Adrenal gland (tissue), 12 donors: Measurements from ENCODE around the gene VWCE. TPM values are rescaled to one million over a fixed set of nuclear protein-coding genes. Genes with fewer than 3 reads are reported as not detected.

Experiments
- DNase-seq, 7 donors: peaks; one replicate each; pipeline ENCODE4 v3.0.0-alpha.2; 2019 to 2020
- H3K27ac ChIP-seq, 5 donors: fragments of 200-600 bp; sonication (generic) in 4 of 5; 1 replicate in 3 of 5; 2 replicates in 2 of 5; pipeline versions ENCODE4 v1.5.1 to v1.8.0; 2016 to 2020; ENCODE audit warnings: mild to moderate bottlenecking in 1 of 5
- H3K27me3 ChIP-seq: fragments of 200-600 bp; 2 replicates; pipeline ENCODE4 v1.8.0; 2021
- H3K36me3 ChIP-seq, 2 donors: fragments of 200-600 bp; replicated peaks in 1 of 2; 1 replicate in 1 of 2; 2 replicates in 1 of 2; pipeline versions ENCODE4 v1.5.1 to v1.8.0; 2018 to 2022
- H3K4me1 ChIP-seq, 2 donors: fragments of 200-600 bp; replicated peaks in 1 of 2; 1 replicate in 1 of 2; 2 replicates in 1 of 2; pipeline versions ENCODE4 v1.5.1 to v1.8.0; 2018 to 2021
- H3K4me3 ChIP-seq, 4 donors: fragments of 200-600 bp; sonication (generic) in 3 of 4; one replicate each; pipeline ENCODE4 v1.5.1; 2016 to 2018
- H3K9me3 ChIP-seq, 3 donors: fragments of 200-600 bp; sonication (generic) in 1 of 3; replicated peaks in 1 of 3; 1 replicate in 2 of 3; 2 replicates in 1 of 3; pipeline versions ENCODE4 v1.5.1 to v1.8.0; 2016 to 2021
- POLR2A ChIP-seq, 2 donors: fragments of 450-650 bp; IDR thresholded peaks; one replicate each; pipeline ENCODE4 v1.6.1; 2017; ENCODE audit warnings: antibody characterized with exemption in 2 of 2, mild to moderate bottlenecking in 2 of 2, moderate library complexity in 1 of 2
- WGBS, 4 donors: extraction: QIAGEN DNeasy Blood & Tissue Kit in 2 of 4; methylation state at CpG; one replicate each; pipeline versions ENCODE4 v1.1.5 to v1.1.7; 2013 to 2017; 5-methylcytosine and 5-hydroxymethylcytosine counted together
- intact Hi-C, 2 donors: fragments of 100-400 bp; cut with DNase I; formaldehyde crosslinking; loops; one replicate each; pipeline versions ENCODE4 v1.14.1 to v1.15.0; 2022 to 2023
- polyA plus RNA-seq, 3 donors: library from polyadenylated mRNA; stranded (reverse); fragments of 200-250 nt in 2 of 3; fragments of 350-450 nt in 1 of 3; fragmentation: Illumina TruSeq in 1 of 3; extraction: RNeasy Lipid Tissue Mini Kit (QIAGEN cat#74804) in 1 of 3; gene quantifications; one replicate each; pipeline ENCODE4 v1.2.3, GENCODE V29; 2013 to 2014
- total RNA-seq, 9 donors: library from RNA; depleted of rRNA in 4 of 9; stranded (reverse); fragments of >200 nt in 4 of 9; fragments of 120-200 nt in 1 of 9; fragmentation: NEBNext Ultra II Directional in 1 of 9; extraction: Animal tissue kit (Norgen Biotek cat#: 25700) in 1 of 9; gene quantifications; one replicate each; pipeline versions ENCODE4 v1.1.0 to v1.2.4, GENCODE V29; 2013 to 2023
- TF ChIP-seq, protein P1 (sequence below), 6 experiments: fragments of 450-650 bp in 4 of 6; fragments of 200-600 bp in 2 of 6; sonication (generic) in 1 of 6; IDR thresholded peaks; 1 replicate in 5 of 6; 2 replicates in 1 of 6; pipeline versions ENCODE4 v1.5.1 to v1.8.0; 2016 to 2021; ENCODE audit warnings: antibody characterized with exemption in 6 of 6, mild to moderate bottlenecking in 2 of 6, moderate library complexity in 1 of 6
- donor health status: healthy with polysubstance abuse.
- donor health status: Bipolar disorder and iron deficiency.
- donor health status: DM: yes; HTN: yes; CAD: no.
- donor health status: DM: no; HTN: no; CAD: no.
- donor health status: DM: no; HTN: no; CAD: no.
- donor health status: DM: yes; HTN: yes; CAD: no.

Gene VWCE
- total and polyA plus RNA-seq, 12 donors, result 0.55 to 5.8 (median 2.5) TPM

DNA sequence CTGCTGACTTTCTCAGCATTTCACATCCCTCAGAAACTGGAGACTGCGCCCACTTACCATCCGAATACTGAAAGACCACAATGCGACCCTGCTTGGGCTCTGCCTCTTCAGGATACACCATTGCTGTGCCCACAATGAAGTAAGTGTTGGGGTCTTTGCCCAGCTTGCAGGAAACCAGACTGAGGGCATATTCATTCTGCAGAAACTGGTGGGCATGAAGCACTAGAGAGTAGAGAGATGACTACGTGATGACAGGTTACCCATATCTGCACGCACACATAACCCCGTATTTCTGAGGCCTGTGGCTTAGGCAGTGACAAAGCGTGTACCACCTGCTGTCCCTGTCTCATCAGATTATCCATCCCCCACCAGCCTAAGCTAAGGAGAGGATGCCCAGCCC is 14.6 kb upstream of the VWCE start:
- Histone ChIP-seq H3K27me3 (no peaks in the 10 kb centered on the region), H3K36me3 (peaks cover 0 to 100% of the 10 kb centered on the region in 2 donors), H3K27ac (no peak overlapping the region), H3K4me1 (no peaks in the 10 kb centered on the region), H3K9me3 (no peaks in the 10 kb centered on the region), H3K4me3 (no peak overlapping the region)
- TF ChIP-seq, protein P1, sequence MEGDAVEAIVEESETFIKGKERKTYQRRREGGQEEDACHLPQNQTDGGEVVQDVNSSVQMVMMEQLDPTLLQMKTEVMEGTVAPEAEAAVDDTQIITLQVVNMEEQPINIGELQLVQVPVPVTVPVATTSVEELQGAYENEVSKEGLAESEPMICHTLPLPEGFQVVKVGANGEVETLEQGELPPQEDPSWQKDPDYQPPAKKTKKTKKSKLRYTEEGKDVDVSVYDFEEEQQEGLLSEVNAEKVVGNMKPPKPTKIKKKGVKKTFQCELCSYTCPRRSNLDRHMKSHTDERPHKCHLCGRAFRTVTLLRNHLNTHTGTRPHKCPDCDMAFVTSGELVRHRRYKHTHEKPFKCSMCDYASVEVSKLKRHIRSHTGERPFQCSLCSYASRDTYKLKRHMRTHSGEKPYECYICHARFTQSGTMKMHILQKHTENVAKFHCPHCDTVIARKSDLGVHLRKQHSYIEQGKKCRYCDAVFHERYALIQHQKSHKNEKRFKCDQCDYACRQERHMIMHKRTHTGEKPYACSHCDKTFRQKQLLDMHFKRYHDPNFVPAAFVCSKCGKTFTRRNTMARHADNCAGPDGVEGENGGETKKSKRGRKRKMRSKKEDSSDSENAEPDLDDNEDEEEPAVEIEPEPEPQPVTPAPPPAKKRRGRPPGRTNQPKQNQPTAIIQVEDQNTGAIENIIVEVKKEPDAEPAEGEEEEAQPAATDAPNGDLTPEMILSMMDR (IDR thresholded peaks at IDR 0.05), result no peak
- TF ChIP-seq POLR2A (IDR thresholded peaks at IDR 0.05), result no peak
- intact Hi-C loops, result no loop called here
- no peak for DNase-seq
- WGBS, 4 donors, result 94 to 100% (median 95%) methylated on average over 5 to 7 of the region's 7 CpGs

DNA sequence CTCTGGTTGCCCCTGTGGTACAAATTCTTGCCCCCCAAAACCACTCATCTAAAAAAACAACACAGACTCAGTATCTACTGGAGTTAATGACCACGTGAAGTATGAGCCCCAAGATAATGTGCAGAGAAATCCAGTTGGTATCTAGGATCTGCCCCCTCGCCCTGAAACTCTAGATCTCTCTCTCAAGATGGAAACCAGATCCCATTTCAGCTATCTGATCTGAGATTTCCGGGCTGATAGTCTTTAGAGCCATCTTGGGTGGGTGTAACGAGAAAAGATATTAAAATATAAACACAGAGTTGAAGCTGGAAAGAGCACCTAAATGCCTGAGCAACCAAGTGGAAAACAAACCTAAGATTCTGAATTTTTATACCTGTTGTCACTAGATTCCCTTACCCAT is 14.0 kb upstream of the VWCE start:
- TF ChIP-seq, protein P1 (IDR thresholded peaks at IDR 0.05), result no peak
- no peak for TF ChIP-seq POLR2A (IDR thresholded peaks at IDR 0.05)
- WGBS, 4 donors, result 86 to 91% (median 89%) methylated on average over 4 of the region's 4 CpGs
- no peak for DNase-seq
- no peak overlapping the region for H3K27ac ChIP-seq
- peaks cover 0 to 100% of the 10 kb centered on the region in 2 donors for H3K36me3 ChIP-seq
- intact Hi-C loops, result no loop called here
- no peaks in the 10 kb centered on the region for H3K27me3 ChIP-seq
- no peaks in the 10 kb centered on the region for H3K4me1 ChIP-seq
- H3K4me3 ChIP-seq, result no peak overlapping the region
- H3K9me3 ChIP-seq, result no peaks in the 10 kb centered on the region

DNA sequence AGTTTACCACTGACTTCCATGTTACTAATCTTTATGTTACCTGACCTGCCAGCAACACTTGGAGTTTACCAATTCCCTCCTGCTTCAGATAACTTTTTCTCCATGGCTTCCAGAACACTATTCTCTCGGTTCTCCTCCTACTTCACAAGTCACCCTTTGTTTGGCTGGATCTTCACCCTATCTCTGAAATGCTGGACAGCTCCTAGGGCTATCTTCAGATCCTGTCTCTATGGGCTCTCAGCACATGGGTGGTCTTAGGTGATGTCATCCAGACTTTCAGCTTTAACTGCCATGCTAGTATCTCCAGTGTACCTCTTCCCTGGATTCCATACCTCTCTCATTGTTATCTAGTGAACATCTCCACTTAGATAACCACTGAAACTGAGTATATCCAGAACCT is 12.2 kb upstream of the VWCE start:
- intact Hi-C loops, result no loop called here
- WGBS, 4 donors, result 62 to 84% (median 83%) methylated on average over 1 of the region's 1 CpG
- DNase-seq, result no peak
- Histone ChIP-seq H3K27me3 (no peaks in the 10 kb centered on the region), H3K27ac (no peak overlapping the region), H3K9me3 (no peaks in the 10 kb centered on the region), H3K4me1 (no peaks in the 10 kb centered on the region), H3K4me3 (no peak overlapping the region), H3K36me3 (peaks cover 0 to 100% of the 10 kb centered on the region in 2 donors)
- TF ChIP-seq POLR2A (IDR thresholded peaks at IDR 0.05), result no peak
- TF ChIP-seq, protein P1 (IDR thresholded peaks at IDR 0.05), result no peak

DNA sequence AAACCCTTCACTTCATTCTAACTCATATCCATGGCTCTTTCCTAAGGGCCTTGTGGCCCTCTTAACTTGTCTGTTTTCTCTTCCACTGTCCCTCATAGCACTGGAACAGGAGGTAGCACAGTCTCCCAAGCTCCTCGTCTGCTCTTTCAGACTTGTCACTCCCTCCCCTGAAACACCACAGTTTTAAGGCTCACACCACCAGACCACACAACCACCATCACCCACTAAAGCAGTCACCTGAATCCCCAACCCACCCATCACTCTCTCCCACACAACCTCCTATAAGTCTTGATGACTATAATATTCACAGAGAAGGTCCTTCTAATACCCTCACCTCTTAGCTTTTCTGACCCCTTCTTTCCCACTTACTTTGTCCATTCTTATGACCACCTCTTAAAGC is 11.1 kb upstream of the VWCE start:
- no peak overlapping the region for H3K27ac ChIP-seq
- H3K4me1 ChIP-seq, result no peaks in the 10 kb centered on the region
- no peak for DNase-seq
- H3K9me3 ChIP-seq, result no peaks in the 10 kb centered on the region
- WGBS, 4 donors, result 89 to 95% (median 91%) methylated on average over 1 of the region's 1 CpG
- H3K27me3 ChIP-seq, result no peaks in the 10 kb centered on the region
- TF ChIP-seq, protein P1 (IDR thresholded peaks at IDR 0.05), result no peak
- no peak for TF ChIP-seq POLR2A (IDR thresholded peaks at IDR 0.05)
- intact Hi-C loops, result no loop called here
- no peak overlapping the region for H3K4me3 ChIP-seq
- H3K36me3 ChIP-seq, result peaks cover 0 to 100% of the 10 kb centered on the region in 2 donors
